Fibroblast of skin of left biceps (primary cell): ENCODE measurements around the gene ZMYM2.

Experiments used
- DNase-seq, 2 experiments: peaks; one replicate each; pipeline ENCODE4 v3.0.0-alpha.2; 2013; ENCODE audit warnings: low read depth in 2 of 2

ZMYM2 gene

DNA sequence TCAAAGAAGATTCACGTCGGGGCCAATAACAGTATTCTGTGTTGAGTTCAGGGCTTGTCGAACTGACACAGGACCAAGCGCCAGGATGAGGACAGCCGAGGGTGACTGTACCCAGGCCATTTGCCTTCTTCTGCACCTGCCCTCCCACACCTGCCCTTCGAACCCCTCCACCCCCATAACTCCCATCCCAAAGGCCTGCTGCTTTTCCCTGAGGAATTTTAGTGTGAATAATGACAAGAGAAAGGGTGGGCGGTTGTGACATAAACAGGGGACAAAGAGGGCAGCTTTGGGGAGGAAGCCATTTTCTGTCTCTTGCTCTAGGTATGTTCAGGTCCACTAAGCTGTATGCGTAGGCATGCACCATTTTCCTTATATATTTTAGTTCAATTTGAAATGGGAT is 176.2 kb downstream of the ZMYM2 start:
- DNase-seq: no peak

DNA sequence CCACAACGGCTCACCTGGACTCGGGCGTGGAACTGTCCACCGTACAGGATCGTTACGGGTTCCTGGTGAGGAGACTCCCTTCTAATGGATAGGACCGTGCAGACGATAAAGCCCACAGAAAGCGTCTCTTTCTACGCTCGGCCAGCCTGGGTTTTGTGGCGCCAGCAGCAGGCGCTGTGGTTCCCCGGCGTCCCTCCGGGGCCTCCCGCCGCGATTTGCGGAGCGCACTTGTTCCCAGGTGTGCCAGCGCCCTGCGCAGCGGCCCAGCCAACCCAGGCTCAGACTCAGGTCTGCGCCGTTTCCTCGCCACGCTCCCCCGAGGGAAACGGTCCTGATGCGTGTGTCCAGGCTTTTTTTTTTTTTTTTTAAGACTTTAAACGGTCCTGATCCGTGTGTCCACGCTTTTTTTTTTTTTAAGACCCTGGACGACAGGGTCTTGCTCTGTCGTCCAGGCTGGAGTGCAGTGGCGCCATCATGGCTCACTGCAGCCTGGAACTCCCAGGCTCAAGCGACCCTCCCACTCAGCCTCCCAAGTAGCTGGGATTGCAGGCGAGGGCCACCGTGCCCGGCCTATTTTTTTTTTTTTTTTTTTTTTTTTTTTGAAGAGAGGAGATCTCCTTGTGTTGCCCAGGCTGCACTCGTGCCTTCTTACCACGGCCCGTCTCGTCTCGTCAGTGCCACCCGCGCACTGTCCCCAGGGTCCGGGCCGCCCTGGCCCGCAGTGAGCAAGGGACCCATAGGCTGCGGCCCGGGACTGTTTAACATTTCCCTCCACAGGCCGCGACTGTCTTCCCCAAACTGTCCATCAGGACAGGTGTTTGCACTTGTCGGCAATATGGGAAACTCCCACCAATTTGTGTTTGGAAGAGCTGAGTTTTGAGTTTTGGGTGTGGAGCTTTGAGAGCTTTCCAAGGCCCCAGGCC is 178.5 kb downstream of the ZMYM2 start:
- DNase-seq: no peak

DNA sequence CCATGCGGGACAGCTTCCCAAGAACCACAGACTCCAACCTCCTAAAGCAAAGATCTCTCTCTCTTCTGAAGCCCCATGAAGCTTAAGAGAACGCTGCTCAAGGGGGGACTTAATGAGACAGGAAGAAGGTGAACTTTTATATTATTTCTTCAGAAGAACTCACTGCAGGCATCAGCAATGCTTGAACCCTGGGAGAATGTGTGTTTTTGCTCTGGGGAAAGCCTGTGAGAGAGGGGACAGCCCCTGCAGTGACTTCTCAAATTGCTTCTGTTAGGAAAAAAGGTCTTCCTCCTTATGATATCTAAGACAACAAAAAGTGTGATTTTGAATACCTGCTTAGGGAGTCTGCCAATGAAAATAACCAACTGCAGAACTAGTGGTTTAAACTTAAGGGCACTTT is 179.3 kb downstream of the ZMYM2 start:
- DNase-seq: no peak

GRCh38 chr13:20140487-20140886 is 182.0 kb downstream of the ZMYM2 start:
- DNase-seq: no peak
